Smooth muscle cell (in vitro differentiated cells): Measurements from ENCODE around the gene ITPRID2. TPM values are rescaled to one million over a fixed set of nuclear protein-coding genes. Genes with fewer than 3 reads are reported as not detected.

ENCODE experiments used
- DNase-seq: peaks from one replicate; lab custom pipeline; 2025; ENCODE audit not compliant: unreplicated experiment; lab: John Stamatoyannopoulos, UW
- H2AFZ ChIP-seq: fragments of 200-600 bp; sonication (generic); 2 replicates; pipeline ENCODE4 v1.6.0; 2016; ENCODE audit warnings: antibody characterized with exemption, low read depth, mild to moderate bottlenecking
- H3F3A ChIP-seq: fragments of 200-600 bp; sonication (generic); 2 replicates; pipeline ENCODE4 v1.6.0; 2017; ENCODE audit warnings: antibody characterized with exemption, low read depth
- H3K27ac ChIP-seq: fragments of 200-600 bp; sonication (generic); 2 replicates; pipeline ENCODE4 v1.5.1; 2016; ENCODE audit warnings: low read depth, mild to moderate bottlenecking
- H3K27me3 ChIP-seq: fragments of 200-600 bp; sonication (generic); 2 replicates; pipeline ENCODE4 v1.6.1; 2016; ENCODE audit warnings: low read depth, mild to moderate bottlenecking
- H3K36me3 ChIP-seq: fragments of 200-600 bp; sonication (generic); 2 replicates; pipeline ENCODE4 v1.5.1; 2016; ENCODE audit warnings: low read depth
- H3K4me1 ChIP-seq: fragments of 200-600 bp; sonication (generic); 2 replicates; pipeline ENCODE4 v1.5.1; 2016; ENCODE audit warnings: low read depth
- H3K4me2 ChIP-seq: fragments of 200-600 bp; sonication (generic); 2 replicates; pipeline ENCODE4 v1.6.0; 2016; ENCODE audit warnings: mild to moderate bottlenecking
- H3K4me3 ChIP-seq: fragments of 200-600 bp; sonication (generic); 2 replicates; pipeline ENCODE4 v1.5.1; 2016; ENCODE audit warnings: mild to moderate bottlenecking
- H3K79me2 ChIP-seq: fragments of 200-600 bp; sonication (generic); 2 replicates; pipeline ENCODE4 v1.6.0; 2016; ENCODE audit warnings: low read depth, mild to moderate bottlenecking
- H3K9ac ChIP-seq: fragments of 200-600 bp; sonication (generic); 2 replicates; pipeline ENCODE4 v1.6.0; 2016; ENCODE audit warnings: low read depth
- H3K9me3 ChIP-seq: fragments of 200-600 bp; sonication (generic); replicated peaks from 2 replicates; pipeline ENCODE4 v1.5.1; 2016; ENCODE audit warnings: low read depth
- H4K20me1 ChIP-seq: fragments of 200-600 bp; sonication (generic); 2 replicates; pipeline ENCODE4 v1.6.0; 2016; ENCODE audit warnings: low read depth
- CTCF ChIP-seq: fragments of 200-600 bp; sonication (generic); IDR thresholded peaks from 2 replicates; pipeline ENCODE4 v1.5.1; 2017; ENCODE audit warnings: borderline replicate concordance, mild to moderate bottlenecking, antibody characterized with exemption; ENCODE audit not compliant: insufficient read depth, poor library complexity, severe bottlenecking
- WGBS: methylation state at CpG from one replicate; pipeline ENCODE4 v1.1.7; 2016; ENCODE audit warnings: low lambda C conversion rate; 5-methylcytosine and 5-hydroxymethylcytosine counted together
- polyA plus RNA-seq: library from polyadenylated mRNA; unstranded; fragments of >200 nt; fragmentation: Nextera tagmentation; extraction: Ambion mirVana; gene quantifications from 2 replicates; pipeline ENCODE4 v1.2.1, GENCODE V29; 2016
- total RNA-seq: library from RNA; depleted of rRNA; stranded (reverse); fragments of >200 nt; gene quantifications from 2 replicates; pipeline ENCODE4 v1.2.3, GENCODE V29; 2014

The ITPRID2 gene
- total and polyA plus RNA-seq, 2 experiments from 2014 or later = 28.2 to 556 TPM

GRCh38 chr2:181962142-181962541, 70.6 kb downstream of the ITPRID2 start:
- no peak overlapping the region for H3K4me2 ChIP-seq
- no peaks in the 10 kb centered on the region for H4K20me1 ChIP-seq
- no peak overlapping the region for H3K27ac ChIP-seq
- H2AFZ ChIP-seq = no peak overlapping the region
- no peaks in the 10 kb centered on the region for H3K79me2 ChIP-seq
- no peak for TF ChIP-seq CTCF
- H3K4me1 ChIP-seq = no peaks in the 10 kb centered on the region
- H3F3A ChIP-seq = no peaks in the 10 kb centered on the region
- DNase-seq = no peak
- no peaks in the 10 kb centered on the region for H3K9me3 ChIP-seq
- no peak overlapping the region for H3K9ac ChIP-seq
- H3K36me3 ChIP-seq = no peaks in the 10 kb centered on the region
- H3K4me3 ChIP-seq = no peak overlapping the region
- H3K27me3 ChIP-seq = no peaks in the 10 kb centered on the region
- 97% methylated on average over 20 of the region's 20 CpGs for WGBS

- Histone ChIP-seq H3F3A (no peaks in the 10 kb centered on the region), H3K27ac (no peak overlapping the region), H3K4me3 (no peak overlapping the region), H3K9ac (no peak overlapping the region), H2AFZ (no peak overlapping the region), H3K27me3 (no peaks in the 10 kb centered on the region), H4K20me1 (no peaks in the 10 kb centered on the region), H3K36me3 (no peaks in the 10 kb centered on the region), H3K9me3 (no peaks in the 10 kb centered on the region), H3K4me2 (no peak overlapping the region), H3K79me2 (no peaks in the 10 kb centered on the region), H3K4me1 (no peaks in the 10 kb centered on the region)
- no peak for DNase-seq
- no peak for TF ChIP-seq CTCF
- WGBS = 92% methylated on average over 2 of the region's 2 CpGs
Measured at GRCh38 chr2:181970160-181970794, 78.7 kb downstream of the ITPRID2 start.

- H3F3A ChIP-seq = no peaks in the 10 kb centered on the region
Measured at GRCh38 chr2:181971032-181971431, 79.5 kb downstream of the ITPRID2 start.

More at GRCh38 chr2:181971032-181971431, 79.5 kb downstream of the ITPRID2 start:
- Histone ChIP-seq H3K4me3 (no peak overlapping the region), H3K27me3 (no peaks in the 10 kb centered on the region), H3K9ac (no peak overlapping the region), H3K36me3 (no peaks in the 10 kb centered on the region), H3K4me1 (no peaks in the 10 kb centered on the region), H2AFZ (no peak overlapping the region), H4K20me1 (no peaks in the 10 kb centered on the region), H3K27ac (no peak overlapping the region), H3K9me3 (no peaks in the 10 kb centered on the region), H3K4me2 (no peak overlapping the region), H3K79me2 (no peaks in the 10 kb centered on the region)
- no peak for TF ChIP-seq CTCF
- WGBS = 86% methylated on average over 3 of the region's 3 CpGs
- DNase-seq = no peak
